H1 (cell line): Measurements from ENCODE around the gene LHFPL6. TPM values are rescaled to one million over a fixed set of nuclear protein-coding genes. Genes with fewer than 3 reads are reported as not detected.

Experiments used
- CTCF ChIA-PET: fragments of 300-600 bp; sonication (Branson Sonifier 250); formaldehyde crosslinking; loops from one replicate; lab custom pipeline; 2021; ENCODE audit not compliant: partially characterized antibody; lab: Charles Lee
- POLR2A ChIA-PET: fragments of 300-600 bp; sonication (Branson Sonifier 250); formaldehyde crosslinking; loops from one replicate; lab custom pipeline; 2021; ENCODE audit warnings: inconsistent platforms; ENCODE audit not compliant: partially characterized antibody; lab: Charles Lee
- DNase-seq, 2 experiments: peaks; one replicate each; pipeline versions ENCODE4 v3.0.0 to v3.0.0-alpha.2; 2010 to 2022; ENCODE audit warnings: low spot score in 2 of 2, low read depth in 1 of 2, mixed read lengths in 1 of 2
- FAIRE-seq: peaks from 2 replicates; lab custom pipeline; 2011; peaks lifted over from hg19 to GRCh38; lab: Jason Lieb, UNC
- H2AFZ ChIP-seq: 2 replicates; pipeline ENCODE4 v1.8.1; 2012; ENCODE audit warnings: low read length, inconsistent platforms
- H2AK5ac ChIP-seq: 2 replicates; pipeline ENCODE4 v1.6.1; 2013; ENCODE audit warnings: low read depth, low read length
- H2BK120ac ChIP-seq: replicated peaks from 2 replicates; pipeline ENCODE3; 2013; ENCODE audit warnings: low read depth, low read length, inconsistent platforms
- H2BK12ac ChIP-seq: 2 replicates; pipeline ENCODE4 v1.6.1; 2013; ENCODE audit warnings: low read depth, low read length
- H2BK15ac ChIP-seq: 2 replicates; pipeline ENCODE4 v1.6.1; 2013; ENCODE audit warnings: low read length
- H2BK20ac ChIP-seq: 2 replicates; pipeline ENCODE4 v1.6.1; 2013; ENCODE audit warnings: low read length
- H2BK5ac ChIP-seq: 2 replicates; pipeline ENCODE4 v1.6.1; 2013; ENCODE audit warnings: low read depth, low read length
- H3K14ac ChIP-seq: 2 replicates; pipeline ENCODE4 v1.6.1; 2013; ENCODE audit warnings: inconsistent platforms; ENCODE audit not compliant: insufficient read length
- H3K18ac ChIP-seq: 2 replicates; pipeline ENCODE4 v1.6.1; 2013; ENCODE audit warnings: low read length; ENCODE audit errors: extremely low read depth
- H3K23ac ChIP-seq: 2 replicates; pipeline ENCODE4 v1.6.1; 2013; ENCODE audit warnings: inconsistent platforms; ENCODE audit not compliant: insufficient read length
- H3K23me2 ChIP-seq: 2 replicates; pipeline ENCODE4 v1.6.1; 2013; ENCODE audit warnings: low read depth, low read length
- H3K27ac ChIP-seq: 2 replicates; pipeline ENCODE4 v1.6.1; 2011; ENCODE audit warnings: low read depth, low read length, inconsistent platforms
- H3K27me3 ChIP-seq, 4 experiments: replicated peaks in 1 of 4; 1 replicate in 1 of 4; 2 replicates in 3 of 4; pipeline versions ENCODE4 v1.6.1 to v1.8.1; 2011 to 2013; ENCODE audit warnings: low read length in 3 of 4, mild to moderate bottlenecking in 3 of 4, inconsistent platforms in 2 of 4, mixed read lengths in 2 of 4, moderate library complexity in 1 of 4; ENCODE audit not compliant: control insufficient read depth in 3 of 4, insufficient read depth in 3 of 4; ENCODE audit errors: extremely low read depth in 1 of 4
- H3K36me3 ChIP-seq, 4 experiments: 2 replicates each; pipeline versions ENCODE4 v1.6.1 to v1.8.1; 2011 to 2013; ENCODE audit warnings: mild to moderate bottlenecking in 4 of 4, low read length in 3 of 4, moderate library complexity in 2 of 4, control low read depth in 1 of 4, inconsistent platforms in 1 of 4; ENCODE audit not compliant: insufficient read depth in 4 of 4, control insufficient read depth in 2 of 4
- H3K4ac ChIP-seq: replicated peaks from 2 replicates; pipeline ENCODE3; 2013; ENCODE audit warnings: low read length, low read depth, mixed read lengths, inconsistent platforms; ENCODE audit not compliant: insufficient read length
- H3K4me1 ChIP-seq, 4 experiments: replicated peaks in 1 of 4; 1 replicate in 1 of 4; 2 replicates in 3 of 4; pipeline versions ENCODE4 v1.6.1 to v1.8.1; 2011 to 2013; ENCODE audit warnings: low read length in 3 of 4, inconsistent platforms in 2 of 4, mixed read lengths in 1 of 4; ENCODE audit not compliant: insufficient read depth in 4 of 4, control insufficient read depth in 3 of 4
- H3K4me2 ChIP-seq, 2 experiments: 2 replicates each; pipeline versions ENCODE4 v1.6.1 to v1.8.1; 2011 to 2013; ENCODE audit warnings: low read depth in 2 of 2, low read length in 2 of 2, control low read depth in 1 of 2, inconsistent platforms in 1 of 2, mild to moderate bottlenecking in 1 of 2; ENCODE audit not compliant: insufficient read depth in 1 of 2
- H3K4me3 ChIP-seq, 4 experiments: fragments of 200-600, 300-600 bp in 1 of 4; sonication (generic), shearing (Covaris generic), sonication (Bioruptor Twin) in 1 of 4; 2 replicates each; pipeline versions ENCODE4 v1.5.1 to v1.8.1; 2011 to 2016; ENCODE audit warnings: low read length in 4 of 4, low read depth in 3 of 4, control low read depth in 2 of 4, inconsistent platforms in 2 of 4, mild to moderate bottlenecking in 2 of 4, mixed read lengths in 1 of 4, moderate library complexity in 1 of 4; ENCODE audit not compliant: insufficient read depth in 2 of 4; ENCODE audit errors: extremely low read depth in 1 of 4
- H3K56ac ChIP-seq: replicated peaks from 2 replicates; pipeline ENCODE3; 2013; ENCODE audit warnings: low read depth, mild to moderate bottlenecking, mixed read lengths, low read length, inconsistent platforms; ENCODE audit not compliant: insufficient read length
- H3K79me1 ChIP-seq: 2 replicates; pipeline ENCODE4 v1.6.1; 2013; ENCODE audit warnings: low read depth, low read length, control low read depth
- H3K79me2 ChIP-seq, 2 experiments: 2 replicates each; pipeline versions ENCODE4 v1.6.1 to v1.8.1; 2012 to 2013; ENCODE audit warnings: low read length in 2 of 2, mild to moderate bottlenecking in 2 of 2, inconsistent platforms in 1 of 2; ENCODE audit not compliant: insufficient read depth in 2 of 2, control insufficient read depth in 1 of 2
- H3K9ac ChIP-seq, 4 experiments: replicated peaks in 1 of 4; 1 replicate in 1 of 4; 2 replicates in 3 of 4; pipeline versions ENCODE4 v1.6.1 to v1.8.1; 2011 to 2013; ENCODE audit warnings: low read depth in 3 of 4, low read length in 3 of 4, control low read depth in 2 of 4, mild to moderate bottlenecking in 2 of 4, moderate library complexity in 2 of 4, inconsistent platforms in 1 of 4; ENCODE audit errors: extremely low read depth in 1 of 4
- H3K9me3 ChIP-seq, 2 experiments: 2 replicates each; pipeline versions ENCODE4 v1.6.1 to v1.8.1; 2012 to 2013; ENCODE audit warnings: mild to moderate bottlenecking in 2 of 2, moderate library complexity in 2 of 2, control low read depth in 1 of 2, inconsistent platforms in 1 of 2, low read depth in 1 of 2, low read length in 1 of 2, mixed read lengths in 1 of 2; ENCODE audit not compliant: insufficient read depth in 2 of 2
- H4K20me1 ChIP-seq, 2 experiments: replicated peaks in 1 of 2; 2 replicates each; pipeline versions ENCODE3 to v1.8.1; 2011 to 2013; ENCODE audit warnings: inconsistent platforms in 2 of 2, low read length in 2 of 2, mild to moderate bottlenecking in 1 of 2; ENCODE audit not compliant: insufficient read depth in 2 of 2, control insufficient read depth in 1 of 2
- H4K5ac ChIP-seq: 2 replicates; pipeline ENCODE4 v1.6.1; 2013; ENCODE audit warnings: low read length, low read depth, mixed read lengths, inconsistent platforms; ENCODE audit not compliant: insufficient read length
- H4K8ac ChIP-seq: 2 replicates; pipeline ENCODE4 v1.8.0; 2013; ENCODE audit warnings: mild to moderate bottlenecking, moderate library complexity, low read length, inconsistent platforms; ENCODE audit not compliant: insufficient read depth; ENCODE audit errors: extremely low read depth
- H4K91ac ChIP-seq: replicated peaks from 2 replicates; pipeline ENCODE3; 2013; ENCODE audit warnings: low read length, mixed read lengths, inconsistent platforms; ENCODE audit not compliant: insufficient read length
- KDM1A ChIP-seq: fragments of 200-600, 300-600 bp; sonication (generic); IDR thresholded peaks from 2 replicates; pipeline ENCODE4 v1.7.1; 2016; ENCODE audit warnings: mild to moderate bottlenecking, low read length, borderline replicate concordance
- TCF12 ChIP-seq: IDR thresholded peaks from 2 replicates; pipeline ENCODE4 v1.6.1; 2011; ENCODE audit warnings: low read depth, mild to moderate bottlenecking, low read length
- WGBS, 2 experiments: shearing (Covaris generic) in 1 of 2; methylation state at CpG; one replicate each; pipeline versions ENCODE4 v1.1.6 to v1.1.7; 2013 to 2015; ENCODE audit warnings: low lambda C conversion rate in 2 of 2, mixed read lengths in 2 of 2, inconsistent platforms in 1 of 2, low coverage in 1 of 2, missing lambda C conversion rate in 1 of 2; ENCODE audit not compliant: insufficient replicate concordance in 2 of 2, insufficient coverage in 1 of 2, insufficient read length in 1 of 2; ENCODE audit errors: extremely low coverage in 1 of 2, missing lambda C conversion rate in 1 of 2; 5-methylcytosine and 5-hydroxymethylcytosine counted together
- polyA plus RNA-seq, 7 experiments: library from polyadenylated mRNA; depleted of rRNA in 3 of 7; stranded (reverse) in 5 of 7; unstranded in 2 of 7; fragments of >200 nt in 5 of 7; fragments of 200-250 nt in 2 of 7; gene quantifications; 1 replicate in 5 of 7; 2 replicates in 1 of 7; 4 replicates in 1 of 7; pipeline versions ENCODE4 v1.2.1 to v1.2.3, GENCODE V29; 2011 to 2013; ENCODE audit warnings: missing spikeins in 2 of 7, mixed read lengths in 2 of 7
- total RNA-seq: library from RNA; stranded (reverse); fragmentation: NEBNext Ultra II Directional; extraction: Animal tissue kit (Norgen Biotek cat#: 25700); gene quantifications from 2 replicates; pipeline ENCODE4 v1.2.1, GENCODE V29; 2021

Gene LHFPL6
- total and polyA plus RNA-seq, 2 of the 8 experiments (the other 6 are each of a cell fraction or from before 2014, with no cell fraction given): 7.6 to 17.0 TPM

DNA sequence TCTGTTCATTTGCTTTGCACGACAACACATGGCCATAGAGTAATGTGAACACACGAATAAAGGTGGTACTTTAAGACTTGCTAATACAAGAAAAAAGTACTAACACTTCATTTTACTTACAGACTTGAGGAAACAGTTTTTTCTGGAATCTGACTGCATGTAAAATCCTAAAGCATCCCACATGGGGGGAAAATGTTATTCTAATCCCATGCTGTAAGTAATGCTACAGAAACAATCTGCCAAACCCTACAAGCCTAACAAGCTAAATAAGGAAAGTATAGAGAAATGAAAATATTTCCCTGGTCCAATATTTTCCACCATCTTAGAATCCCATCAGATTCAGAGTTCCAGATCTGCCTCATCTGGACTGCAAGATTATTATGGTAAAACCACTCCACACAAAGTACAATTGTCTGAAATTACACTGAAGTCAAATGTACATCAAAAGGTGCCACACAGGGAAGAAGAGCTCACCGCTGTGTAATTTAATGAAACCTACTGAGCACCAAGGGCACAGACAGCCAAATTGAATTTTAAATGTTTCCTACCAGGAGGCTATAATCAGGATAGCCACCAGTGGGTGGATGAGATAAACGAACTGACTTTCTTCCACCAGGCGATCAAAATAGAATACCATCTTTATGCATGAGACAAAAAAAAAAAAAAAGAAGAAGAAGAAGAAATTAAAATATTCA is 22.0 kb downstream of the LHFPL6 start:
- Histone ChIP-seq H3K9me3 (no peaks in the 10 kb centered on the region), H2BK5ac (no peak overlapping the region), H3K4me2 (no peak overlapping the region), H4K91ac (no peak overlapping the region), H2AK5ac (no peak overlapping the region), H2BK20ac (no peak overlapping the region), H3K27me3 (no peaks in the 10 kb centered on the region), H3K14ac (no peak overlapping the region), H3K23me2 (no peaks in the 10 kb centered on the region), H3K4me1 (peaks cover 3 to 7% (median 5%) of the 10 kb centered on the region in 4 experiments; a peak in 5 of 7 replicates), H3K79me2 (no peaks in the 10 kb centered on the region; a peak in 1 of 4 replicates), H4K20me1 (no peaks in the 10 kb centered on the region), H4K8ac (no peak overlapping the region), H3K4me3 (no peak overlapping the region), H3K18ac (no peak overlapping the region), H3K27ac (no peak overlapping the region), H2BK15ac (no peak overlapping the region), H3K56ac (no peak overlapping the region), H2BK120ac (no peak overlapping the region), H2BK12ac (no peak overlapping the region), H3K9ac (no peak overlapping the region), H2AFZ (no peak overlapping the region), H3K23ac (no peak overlapping the region), H4K5ac (no peak overlapping the region), H3K4ac (no peak overlapping the region), H3K36me3 (no peaks in the 10 kb centered on the region), H3K79me1 (no peaks in the 10 kb centered on the region; the same call in 1 of the 2 replicates)
- FAIRE-seq: no peak
- DNase-seq: no peak
- POLR2A ChIA-PET: no interaction called here
- CTCF ChIA-PET: interaction anchor here (0.7 to 1.9 kb wide), 2 partner anchors 10 to 19 kb away, joined by 3 to 6 read pairs; no protein-coding TSS in a partner anchor
- WGBS, 2 experiments: 75% methylated on average over 5 of the region's 5 CpGs; no CpG with 5 or more reads in 1 of the 2 experiments
- TF ChIP-seq TCF12 (no peak), KDM1A (no peak)
